GM21717 (cell line): Measurements from ENCODE around the gene BCL6.

Experiments
- ATAC-seq: cut with Tn5 transposase; IDR thresholded peaks from one replicate; pipeline ENCODE4 v1.9.1; 2021; ENCODE audit warnings: mild to moderate bottlenecking, moderate library complexity; ENCODE audit not compliant: unreplicated experiment

BCL6 gene

DNA sequence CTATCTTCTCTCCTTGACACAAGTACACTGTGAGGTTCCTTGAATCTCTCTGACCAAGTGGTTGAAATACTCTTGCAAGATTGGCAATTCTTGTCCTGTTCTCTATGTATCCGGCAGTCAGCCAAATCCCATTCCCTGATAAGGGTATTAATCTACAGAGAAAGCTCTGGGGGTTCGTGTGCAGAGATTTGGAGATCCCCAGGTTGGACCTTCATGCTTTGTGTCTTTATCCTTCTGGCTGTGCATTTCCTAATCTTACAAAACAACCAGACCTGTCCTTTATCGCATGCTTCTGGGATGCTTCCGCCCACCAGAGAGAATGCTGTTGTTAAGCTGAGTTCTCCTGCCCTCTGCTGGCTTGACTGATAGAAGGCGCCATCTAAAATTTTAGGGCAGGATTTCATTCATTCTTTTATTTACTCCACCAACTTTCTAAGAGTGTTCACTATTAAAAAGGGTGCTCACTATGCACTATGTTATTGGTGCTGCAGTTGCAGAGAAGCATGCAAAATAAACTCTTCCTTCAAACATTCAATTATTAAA, 66.5 kb downstream of the BCL6 start:
- ATAC-seq: no peak

GRCh38 chr3:187677604-187678003, 67.7 kb downstream of the BCL6 start:
- ATAC-seq: no peak

DNA sequence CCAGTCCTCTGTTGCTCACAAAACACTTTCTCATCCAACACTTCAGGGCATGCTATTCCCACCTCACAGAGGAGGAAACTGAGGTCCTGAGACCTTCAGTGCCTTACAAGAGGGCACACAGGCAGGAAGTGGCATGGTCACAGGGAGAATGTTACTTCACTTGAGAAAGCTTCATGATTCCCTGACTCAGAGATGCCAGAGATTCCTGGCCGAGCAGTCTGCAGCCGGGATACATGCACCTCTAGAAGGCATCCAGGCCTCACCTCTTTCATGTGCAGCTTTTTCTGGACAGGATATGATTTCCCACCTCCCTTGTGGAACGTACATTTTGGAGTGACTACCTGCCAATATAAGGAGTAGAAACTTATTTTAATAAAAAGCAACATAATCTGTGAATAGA, 72.3 kb downstream of the BCL6 start:
- no peak for ATAC-seq
